GM18517 (cell line): ENCODE measurements around the gene CD180.

Source experiments
- ATAC-seq: cut with Tn5 transposase; IDR thresholded peaks from one replicate; pipeline ENCODE4 v1.9.1; 2021; ENCODE audit warnings: mild to moderate bottlenecking, moderate library complexity; ENCODE audit not compliant: unreplicated experiment

The CD180 gene

DNA sequence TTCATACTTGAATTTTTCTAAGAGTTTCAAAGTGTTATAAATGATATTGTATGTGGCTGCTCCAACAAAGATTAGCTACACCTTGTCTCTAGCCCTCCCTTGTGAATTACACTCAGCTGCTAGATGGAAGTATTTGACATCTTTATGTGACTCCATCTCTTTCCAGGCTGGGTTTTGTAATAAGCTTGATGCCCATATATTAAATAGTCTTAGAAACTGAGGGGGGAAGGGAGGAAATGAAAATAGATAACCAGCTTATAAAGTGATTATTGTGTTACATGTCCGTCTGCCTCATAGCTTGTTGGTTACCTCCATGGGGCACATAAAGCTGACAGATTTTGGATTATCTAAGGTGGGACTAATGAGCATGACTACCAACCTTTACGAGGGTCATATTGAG is 63.4 kb downstream of the CD180 start:
- no peak for ATAC-seq

GRCh38 chr5:67129768-67130167 is 66.8 kb downstream of the CD180 start:
- ATAC-seq: no peak
